ENCODE results near the gene MMP10.
A peak's percentile ranks its signal among the peaks of the same experiment; 100 is the strongest.
"Not testable (repeated sequence)": the region's sequence is repeated elsewhere in the genome, so short reads cannot be mapped to it uniquely, and the experiment has no call there.

Gene MMP10

GRCh38 chr11:102753267-102753666 lies 27.2 kb downstream of the MMP10 start:
- Histone ChIP-seq H3K4me1 (peaks cover 8 to 30% (median 17%) of the 10 kb centered on the region in 10 experiments; a peak in 19 of 20 replicates), H3K27me3 (peaks cover 0 to 16% (median 0%) of the 10 kb centered on the region in 11 experiments; a peak in 1 of 22 replicates)

GRCh38 chr11:102751673-102752072 lies 28.8 kb downstream of the MMP10 start:
- Histone ChIP-seq H3K4me3 (no peak overlapping the region), H3K27ac (no peak overlapping the region), H3K36me3 (no peaks in the 10 kb centered on the region), H4K20me1 (no peaks in the 10 kb centered on the region), H3K9ac (no peak overlapping the region), H3K27me3 (peaks cover 0 to 16% (median 0%) of the 10 kb centered on the region in 11 experiments; a peak in 1 of 22 replicates), H3K4me1 (peaks cover 0 to 14% (median under 1%) of the 10 kb centered on the region in 10 experiments; a peak in 9 of 20 replicates), H3K4me2 (no peak overlapping the region), H3K9me3 (replicated peaks in 1 of 11) (peaks cover 0 to 15% (median 0%) of the 10 kb centered on the region in 11 experiments; a peak in 5 of 22 replicates)
- TF ChIP-seq Cebpa-rat (IDR thresholded peaks at IDR 0.05), result no peak

More at GRCh38 chr11:102753267-102753666, 27.2 kb downstream of the MMP10 start:
- Histone ChIP-seq H3K4me2 (no peak overlapping the region), H3K9me3 (replicated peaks in 1 of 11) (peaks cover 0 to 6% (median 0%) of the 10 kb centered on the region in 11 experiments; a peak in 3 of 22 replicates), H3K27ac (no peak overlapping the region), H4K20me1 (peaks cover 0 to 3% (median 0%) of the 10 kb centered on the region in 11 experiments; a peak in 1 of 22 replicates), H3K36me3 (no peaks in the 10 kb centered on the region), H3K9ac (no peak overlapping the region), H3K4me3 (no peak overlapping the region)
- no peak for TF ChIP-seq Cebpa-rat (IDR thresholded peaks at IDR 0.05)

GRCh38 chr11:102749101-102749722 lies 31.2 kb downstream of the MMP10 start:
- Histone ChIP-seq H3K4me3 (no peak overlapping the region), H3K27me3 (0 out of 22 replicates have a peak, but pooled peaks cover 0 to 6% (median 0%) of the 10 kb centered on the region in 11 experiments), H3K9me3 (replicated peaks in 1 of 11) (peaks cover 0 to 15% (median 0%) of the 10 kb centered on the region in 11 experiments; a peak in 5 of 22 replicates), H3K4me2 (peak overlapping the region in 3 of 11 experiments; percentile 7 to 50 (median 30); a peak in 2 of 22 replicates), H3K4me1 (peaks cover 0 to 8% (median 0%) of the 10 kb centered on the region in 10 experiments; a peak in 3 of 20 replicates), H3K9ac (no peak overlapping the region), H3K36me3 (no peaks in the 10 kb centered on the region), H4K20me1 (no peaks in the 10 kb centered on the region), H3K27ac (no peak overlapping the region)
- TF ChIP-seq Cebpa-rat (IDR thresholded peaks at IDR 0.05), result no peak; a peak in 1 of 22 replicates

- not testable (repeated sequence) for H3K4me2 ChIP-seq, H3K27ac ChIP-seq
Measured at GRCh38 chr11:102746746-102747578, 33.5 kb downstream of the MMP10 start.

GRCh38 chr11:102734650-102735049 lies 45.8 kb downstream of the MMP10 start:
- Histone ChIP-seq H3K4me2 (0 out of 22 replicates have a peak overlapping the region, but pooled peaks of 1 of the 11 experiments have one; percentile 20), H4K20me1 (no peaks in the 10 kb centered on the region), H3K27me3 (no peaks in the 10 kb centered on the region), H3K36me3 (no peaks in the 10 kb centered on the region), H3K9ac (no peak overlapping the region), H3K4me3 (no peak overlapping the region), H3K9me3 (replicated peaks in 1 of 11) (peaks cover 0 to 7% (median 5%) of the 10 kb centered on the region in 11 experiments; a peak in 11 of 22 replicates), H3K27ac (no peak overlapping the region), H3K4me1 (peaks cover 0 to 58% (median 6%) of the 10 kb centered on the region in 10 experiments; a peak in 10 of 20 replicates)
- TF ChIP-seq Cebpa-rat (IDR thresholded peaks at IDR 0.05), result no peak

More at GRCh38 chr11:102746746-102747578, 33.5 kb downstream of the MMP10 start:
- H3K4me1 ChIP-seq, H3K9ac ChIP-seq, H3K4me3 ChIP-seq, H3K36me3 ChIP-seq, H4K20me1 ChIP-seq, H3K27me3 ChIP-seq: not testable (repeated sequence)
- peaks cover 0 to 15% (median 0%) of the 10 kb centered on the region in 11 experiments; a peak in 5 of 22 replicates for H3K9me3 ChIP-seq (replicated peaks in 1 of 11)

- H3K9me3 ChIP-seq (replicated peaks in 1 of 11), result peaks cover 0 to 7% (median 4%) of the 10 kb centered on the region in 11 experiments; a peak in 10 of 22 replicates
- H3K4me1 ChIP-seq, result peaks cover 0 to 71% (median 9%) of the 10 kb centered on the region in 10 experiments; a peak in 14 of 20 replicates
- H3K9ac ChIP-seq, result no peak overlapping the region
- no peak for TF ChIP-seq Cebpa-rat (IDR thresholded peaks at IDR 0.05)
- peak overlapping the region in 1 of 11 experiments; percentile 27; a peak in 1 of 22 replicates for H3K27ac ChIP-seq
- H4K20me1 ChIP-seq, result no peaks in the 10 kb centered on the region
- no peaks in the 10 kb centered on the region for H3K27me3 ChIP-seq
- H3K36me3 ChIP-seq, result no peaks in the 10 kb centered on the region
- no peak overlapping the region for H3K4me3 ChIP-seq
- no peak overlapping the region for H3K4me2 ChIP-seq
Measured at GRCh38 chr11:102733232-102733875, 47.1 kb downstream of the MMP10 start.

- not testable (repeated sequence) for H3K9me3 ChIP-seq (replicated peaks in 1 of 11); H3K27me3 ChIP-seq; H4K20me1 ChIP-seq; H3K4me3 ChIP-seq; H3K36me3 ChIP-seq; H3K9ac ChIP-seq
- Histone ChIP-seq H3K27ac (peak overlapping the region in 4 of 11 experiments; percentile 44 to 95 (median 70); a peak in 7 of 22 replicates), H3K4me2 (peak overlapping the region in 4 of 11 experiments; percentile 61 to 85 (median 72); a peak in 5 of 22 replicates), H3K4me1 (peaks cover 0 to 83% (median 26%) of the 10 kb centered on the region in 10 experiments; a peak in 14 of 20 replicates)
Measured at GRCh38 chr11:102730944-102731343, 49.5 kb downstream of the MMP10 start.
